Right lobe of liver (tissue), 4 donors: ENCODE results near the gene SLC44A1.

Experiments used
- POLR2A ChIP-seq: fragments of 450-650 bp; IDR thresholded peaks from one replicate; pipeline ENCODE4 v1.6.1; 2017; ENCODE audit warnings: antibody characterized with exemption, mild to moderate bottlenecking
- TF ChIP-seq, protein P1 (sequence below), 4 donors: fragments of 200-600 bp in 3 of 4; fragments of 450-650 bp in 1 of 4; IDR thresholded peaks; one replicate each; pipeline versions ENCODE4 v1.5.1 to v1.8.0; 2016 to 2022; ENCODE audit warnings: antibody characterized with exemption in 4 of 4, mild to moderate bottlenecking in 2 of 4
- donor health status: DM: no; HTN: no; CAD: no.
- donor health status: DM: no; HTN: no; CAD: no.
- donor health status: DM: no; HTN: yes; CAD: no.

DNA sequence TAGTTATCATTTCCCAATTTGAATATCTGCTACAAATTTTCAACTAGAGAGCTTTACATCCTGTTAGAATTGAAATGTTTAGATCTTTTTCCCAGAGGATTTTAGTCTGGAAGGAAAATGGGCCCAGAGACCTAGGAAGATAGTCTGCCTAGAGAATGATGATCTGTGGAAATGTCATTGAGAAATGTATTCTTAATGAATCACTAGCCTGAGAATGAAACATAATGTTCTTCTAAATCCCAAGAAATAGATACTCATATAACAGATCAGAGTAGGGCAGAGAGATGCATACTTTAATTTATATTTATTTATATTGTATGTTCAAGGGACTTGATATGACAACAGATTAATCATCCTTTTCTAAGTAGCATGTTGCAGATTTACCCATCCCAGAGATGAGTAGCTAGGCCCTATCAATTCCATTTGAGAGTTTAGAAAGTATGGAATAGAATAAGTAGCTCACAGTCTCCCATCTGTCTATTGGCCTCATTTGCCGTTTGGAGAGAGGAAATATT lies 25.1 kb upstream of the SLC44A1 start:
- TF ChIP-seq, protein P1, sequence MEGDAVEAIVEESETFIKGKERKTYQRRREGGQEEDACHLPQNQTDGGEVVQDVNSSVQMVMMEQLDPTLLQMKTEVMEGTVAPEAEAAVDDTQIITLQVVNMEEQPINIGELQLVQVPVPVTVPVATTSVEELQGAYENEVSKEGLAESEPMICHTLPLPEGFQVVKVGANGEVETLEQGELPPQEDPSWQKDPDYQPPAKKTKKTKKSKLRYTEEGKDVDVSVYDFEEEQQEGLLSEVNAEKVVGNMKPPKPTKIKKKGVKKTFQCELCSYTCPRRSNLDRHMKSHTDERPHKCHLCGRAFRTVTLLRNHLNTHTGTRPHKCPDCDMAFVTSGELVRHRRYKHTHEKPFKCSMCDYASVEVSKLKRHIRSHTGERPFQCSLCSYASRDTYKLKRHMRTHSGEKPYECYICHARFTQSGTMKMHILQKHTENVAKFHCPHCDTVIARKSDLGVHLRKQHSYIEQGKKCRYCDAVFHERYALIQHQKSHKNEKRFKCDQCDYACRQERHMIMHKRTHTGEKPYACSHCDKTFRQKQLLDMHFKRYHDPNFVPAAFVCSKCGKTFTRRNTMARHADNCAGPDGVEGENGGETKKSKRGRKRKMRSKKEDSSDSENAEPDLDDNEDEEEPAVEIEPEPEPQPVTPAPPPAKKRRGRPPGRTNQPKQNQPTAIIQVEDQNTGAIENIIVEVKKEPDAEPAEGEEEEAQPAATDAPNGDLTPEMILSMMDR (IDR thresholded peaks at IDR 0.05): no peak
- no peak for TF ChIP-seq POLR2A
